H1 (cell line): ENCODE data around the gene ZNF469.

Experiments
- CHD2 ChIP-seq: IDR thresholded peaks from 2 replicates; pipeline ENCODE4 v1.6.1; 2012; ENCODE audit warnings: low read length, improper control_type of control experiment
- CTCF ChIP-seq, 3 experiments: IDR thresholded peaks; 1 replicate in 2 of 3; 2 replicates in 1 of 3; pipeline versions ENCODE4 v1.5.1 to v1.6.1; 2011; ENCODE audit warnings: low read length in 3 of 3, mild to moderate bottlenecking in 3 of 3, inconsistent platforms in 2 of 3, low read depth in 1 of 3, moderate library complexity in 1 of 3; ENCODE audit not compliant: insufficient read depth in 1 of 3; ENCODE audit errors: control extremely low read depth in 1 of 3
- JUND ChIP-seq: IDR thresholded peaks from 2 replicates; pipeline ENCODE4 v1.6.1; 2011; ENCODE audit warnings: mild to moderate bottlenecking, improper control_type of control experiment, low read length
- MAX ChIP-seq: IDR thresholded peaks from 2 replicates; pipeline ENCODE4 v1.6.1; 2012; ENCODE audit warnings: inconsistent platforms
- POLR2AphosphoS5 ChIP-seq: IDR thresholded peaks from 2 replicates; pipeline ENCODE4 v1.6.1; 2011; ENCODE audit warnings: low read depth, low read length
- SP1 ChIP-seq: IDR thresholded peaks from 2 replicates; pipeline ENCODE4 v1.6.1; 2011; ENCODE audit warnings: low read depth, low read length
- SP2 ChIP-seq: IDR thresholded peaks from 2 replicates; pipeline ENCODE4 v1.6.1; 2012; ENCODE audit warnings: mild to moderate bottlenecking, low read length, inconsistent platforms
- TAF1 ChIP-seq: IDR thresholded peaks from 2 replicates; pipeline ENCODE4 v1.6.1; 2011; ENCODE audit warnings: mild to moderate bottlenecking, low read depth, low read length

GRCh38 chr16:88348377-88349152 lies 34.2 kb upstream of the ZNF469 start:
- TF ChIP-seq TAF1 (no peak), CTCF (IDR thresholded peaks at IDR 0.05; ENCODE audit: control extremely low read depth in 1 of 3, insufficient read depth in 1 of 3, low read depth in 1 of 3, low read length in 3 of 3) (peak in 1 of 3 experiments; percentile 8; a peak in 1 of 4 replicates), SP1 (no peak), JUND (no peak), MAX (no peak), SP2 (no peak), CHD2 (no peak), POLR2AphosphoS5 (no peak)
